Thoracic aorta (tissue), 2 donors: Measurements from ENCODE around the gene RASAL1. TPM values are rescaled to one million over a fixed set of nuclear protein-coding genes. Genes with fewer than 3 reads are reported as not detected.

Source experiments
- ATAC-seq: fragments of 150-250 bp; one replicate; pipeline ENCODE4 v1.8.0; 2017; ENCODE audit warnings: low read depth; ENCODE audit not compliant: insufficient number of reproducible peaks, low FRiP score
- DNase-seq: peaks from one replicate; pipeline ENCODE4 v3.0.0-alpha.2; 2020; ENCODE audit warnings: low spot score
- H3K27ac ChIP-seq, 2 donors: fragments of 200-600 bp; sonication (generic); 1 replicate in 1 of 2; 2 replicates in 1 of 2; pipeline ENCODE4 v1.5.1; 2016; ENCODE audit warnings: mild to moderate bottlenecking in 2 of 2, moderate library complexity in 2 of 2
- H3K27me3 ChIP-seq: fragments of 200-600 bp; sonication (generic); replicated peaks from 2 replicates; pipeline ENCODE4 v1.6.0; 2016; ENCODE audit warnings: mild to moderate bottlenecking; ENCODE audit not compliant: insufficient read depth
- H3K36me3 ChIP-seq: fragments of 200-600 bp; sonication (generic); one replicate; pipeline ENCODE4 v1.5.1; 2016
- H3K4me1 ChIP-seq, 2 donors: fragments of 200-600 bp; sonication (generic); 1 replicate in 1 of 2; 2 replicates in 1 of 2; pipeline versions ENCODE4 v1.5.1 to v1.6.0; 2016; ENCODE audit warnings: low read depth in 2 of 2, mild to moderate bottlenecking in 1 of 2; ENCODE audit not compliant: control insufficient read depth in 1 of 2
- H3K4me3 ChIP-seq: fragments of 200-600 bp; sonication (generic); 2 replicates; pipeline ENCODE4 v1.5.1; 2016; ENCODE audit warnings: mild to moderate bottlenecking
- H3K9me3 ChIP-seq: fragments of 200-600 bp; sonication (generic); 2 replicates; pipeline ENCODE4 v1.5.1; 2016
- CTCF ChIP-seq: fragments of 200-600 bp; sonication (generic); IDR thresholded peaks from one replicate; pipeline ENCODE4 v1.5.1; 2019; ENCODE audit warnings: antibody characterized with exemption
- total RNA-seq, 2 donors: library from RNA; depleted of rRNA; stranded (reverse); fragments of >200 nt; gene quantifications; one replicate each; pipeline versions ENCODE4 v1.1.0 to v1.2.3, GENCODE V29; 2016

RASAL1 gene
- total RNA-seq, 2 donors from 2014 or later = 2.0 TPM; not detected in 1

- H3K27me3 ChIP-seq = no peaks in the 10 kb centered on the region
- TF ChIP-seq CTCF = no peak
- no peaks in the 10 kb centered on the region for H3K9me3 ChIP-seq
- H3K27ac ChIP-seq = no peak overlapping the region
- DNase-seq (no peak), ATAC-seq (no peak)
- H3K4me3 ChIP-seq = no peak overlapping the region
- H3K36me3 ChIP-seq = no peaks in the 10 kb centered on the region
- no peaks in the 10 kb centered on the region for H3K4me1 ChIP-seq
These were observed 29.8 kb downstream of the RASAL1 start for GRCh38 chr12:113105606-113106271.

- Histone ChIP-seq H3K4me1 (no peaks in the 10 kb centered on the region), H3K27me3 (no peaks in the 10 kb centered on the region), H3K4me3 (no peak overlapping the region), H3K36me3 (no peaks in the 10 kb centered on the region), H3K9me3 (no peaks in the 10 kb centered on the region), H3K27ac (no peak overlapping the region)
- TF ChIP-seq CTCF = no peak
- DNase-seq (no peak), ATAC-seq (no peak)
These were observed 30.5 kb downstream of the RASAL1 start for GRCh38 chr12:113104953-113105510.

- Histone ChIP-seq H3K4me3 (no peak overlapping the region), H3K4me1 (peaks cover 0 to 3% of the 10 kb centered on the region in 2 donors), H3K27me3 (no peaks in the 10 kb centered on the region), H3K9me3 (no peaks in the 10 kb centered on the region), H3K36me3 (no peaks in the 10 kb centered on the region), H3K27ac (no peak overlapping the region)
- no peak for TF ChIP-seq CTCF
- ATAC-seq (no peak), DNase-seq (no peak)
These were observed 31.7 kb downstream of the RASAL1 start for GRCh38 chr12:113103756-113104450.

- no peaks in the 10 kb centered on the region for H3K9me3 ChIP-seq
- H3K27ac ChIP-seq = no peak overlapping the region
- ATAC-seq (no peak), DNase-seq (no peak)
- H3K27me3 ChIP-seq = no peaks in the 10 kb centered on the region
- H3K4me3 ChIP-seq = no peak overlapping the region
- peaks cover 0 to 13% of the 10 kb centered on the region in 2 donors for H3K4me1 ChIP-seq
- TF ChIP-seq CTCF = no peak
- no peaks in the 10 kb centered on the region for H3K36me3 ChIP-seq
These were observed 32.8 kb downstream of the RASAL1 start for GRCh38 chr12:113102811-113103210.

GRCh38 chr12:113101751-113102150, 33.8 kb downstream of the RASAL1 start:
- H3K27me3 ChIP-seq = no peaks in the 10 kb centered on the region

More at GRCh38 chr12:113101751-113102150, 33.8 kb downstream of the RASAL1 start:
- Histone ChIP-seq H3K27ac (no peak overlapping the region), H3K9me3 (no peaks in the 10 kb centered on the region), H3K4me3 (no peak overlapping the region), H3K36me3 (no peaks in the 10 kb centered on the region), H3K4me1 (peaks cover 0 to 14% of the 10 kb centered on the region in 2 donors)
- DNase-seq = no peak
- no peak for ATAC-seq
- no peak for TF ChIP-seq CTCF
